Uterus (tissue), 4 donors: Measurements from ENCODE around the gene PCLO. TPM values are rescaled to one million over a fixed set of nuclear protein-coding genes. Genes with fewer than 3 reads are reported as not detected.

Experiments used
- DNase-seq, 2 donors: peaks; one replicate each; pipeline ENCODE4 v3.0.0-alpha.2; 2019 to 2020
- H3K27ac ChIP-seq, 2 donors: fragments of 200-600 bp; sonication (generic); 1 replicate in 1 of 2; 2 replicates in 1 of 2; pipeline ENCODE4 v1.5.1; 2016 to 2018
- H3K27me3 ChIP-seq, 2 donors: fragments of 200-600 bp; sonication (generic); one replicate each; pipeline ENCODE4 v1.5.1; 2018 to 2019; ENCODE audit warnings: control low read depth in 1 of 2
- H3K36me3 ChIP-seq, 2 donors: fragments of 200-600 bp; sonication (generic); one replicate each; pipeline ENCODE4 v1.5.1; 2019; ENCODE audit warnings: control low read depth in 1 of 2
- H3K4me1 ChIP-seq, 2 donors: fragments of 200-600 bp; sonication (generic); one replicate each; pipeline ENCODE4 v1.5.1; 2018 to 2019; ENCODE audit warnings: control low read depth in 1 of 2
- H3K4me3 ChIP-seq, 2 donors: fragments of 200-600 bp; sonication (generic); 1 replicate in 1 of 2; 2 replicates in 1 of 2; pipeline ENCODE4 v1.5.1; 2018 to 2019; ENCODE audit warnings: mild to moderate bottlenecking in 1 of 2
- H3K9me3 ChIP-seq, 2 donors: fragments of 200-600 bp; sonication (generic); one replicate each; pipeline ENCODE4 v1.5.1; 2019; ENCODE audit warnings: control low read depth in 1 of 2
- CTCF ChIP-seq, 4 experiments: fragments of 200-600 bp in 2 of 4; fragments of 450-650 bp in 2 of 4; sonication (generic) in 2 of 4; IDR thresholded peaks; one replicate each; pipeline ENCODE4 v1.5.1; 2016 to 2019; ENCODE audit warnings: antibody characterized with exemption in 4 of 4, mild to moderate bottlenecking in 2 of 4, moderate library complexity in 1 of 4
- POLR2A ChIP-seq, 2 donors: fragments of 450-650 bp; IDR thresholded peaks; one replicate each; pipeline ENCODE4 v1.6.1; 2016; ENCODE audit warnings: antibody characterized with exemption in 2 of 2, mild to moderate bottlenecking in 1 of 2, moderate library complexity in 1 of 2
- intact Hi-C: fragments of 100-400 bp; cut with DNase I; formaldehyde crosslinking; loops from one replicate; pipeline ENCODE4 v1.15.1; 2023; ENCODE audit warnings: low total_unique reads
- total RNA-seq, 4 donors: library from RNA; depleted of rRNA in 3 of 4; stranded (reverse); fragments of >200 nt in 3 of 4; gene quantifications; one replicate each; pipeline versions ENCODE4 v1.1.0 to v1.2.4, GENCODE V29; 2014 to 2023
- donor health status: DM: yes; HTN: yes; CAD: no.

Gene PCLO
- total RNA-seq, 4 donors from 2014 or later: 0.26 to 4.4 (median 1.4) TPM

- H3K4me1 ChIP-seq: no peaks in the 10 kb centered on the region
- no peaks in the 10 kb centered on the region for H3K9me3 ChIP-seq
- H3K27me3 ChIP-seq: no peaks in the 10 kb centered on the region
- intact Hi-C loops: no loop called here
- H3K36me3 ChIP-seq: no peaks in the 10 kb centered on the region
- H3K4me3 ChIP-seq: no peak overlapping the region
- no peak overlapping the region for H3K27ac ChIP-seq
- DNase-seq: no peak
- no peak for TF ChIP-seq CTCF (IDR thresholded peaks at IDR 0.05)
- TF ChIP-seq POLR2A (IDR thresholded peaks at IDR 0.05): no peak
These were observed 201.4 kb downstream of the PCLO start for GRCh38 chr7:82961240-82961639.

GRCh38 chr7:82959528-82959927 lies 203.2 kb downstream of the PCLO start:
- no peak for DNase-seq
- intact Hi-C loops: no loop called here

GRCh38 chr7:82957521-82957920 lies 205.2 kb downstream of the PCLO start:
- Histone ChIP-seq H3K27ac (no peak overlapping the region), H3K36me3 (no peaks in the 10 kb centered on the region), H3K9me3 (no peaks in the 10 kb centered on the region), H3K4me3 (no peak overlapping the region), H3K27me3 (no peaks in the 10 kb centered on the region), H3K4me1 (no peaks in the 10 kb centered on the region)
- intact Hi-C loops: no loop called here
- TF ChIP-seq CTCF (IDR thresholded peaks at IDR 0.05): no peak
- TF ChIP-seq POLR2A (IDR thresholded peaks at IDR 0.05): no peak
- DNase-seq: no peak

More at GRCh38 chr7:82959528-82959927, 203.2 kb downstream of the PCLO start:
- no peak overlapping the region for H3K4me3 ChIP-seq
- no peaks in the 10 kb centered on the region for H3K27me3 ChIP-seq
- no peaks in the 10 kb centered on the region for H3K36me3 ChIP-seq
- no peak overlapping the region for H3K27ac ChIP-seq
- H3K4me1 ChIP-seq: no peaks in the 10 kb centered on the region
- no peaks in the 10 kb centered on the region for H3K9me3 ChIP-seq
- TF ChIP-seq POLR2A (IDR thresholded peaks at IDR 0.05) (no peak), CTCF (IDR thresholded peaks at IDR 0.05) (no peak)

- intact Hi-C loops: no loop called here
- no peak overlapping the region for H3K4me3 ChIP-seq
- no peak for DNase-seq
These were observed 209.2 kb downstream of the PCLO start for GRCh38 chr7:82953324-82954027.

More at GRCh38 chr7:82953324-82954027, 209.2 kb downstream of the PCLO start:
- no peaks in the 10 kb centered on the region for H3K27me3 ChIP-seq
- no peak for TF ChIP-seq POLR2A (IDR thresholded peaks at IDR 0.05)
- TF ChIP-seq CTCF (IDR thresholded peaks at IDR 0.05): no peak
- no peaks in the 10 kb centered on the region for H3K36me3 ChIP-seq
- no peak overlapping the region for H3K27ac ChIP-seq
- no peaks in the 10 kb centered on the region for H3K4me1 ChIP-seq
- no peaks in the 10 kb centered on the region for H3K9me3 ChIP-seq
